IPS-15b (cell line): ENCODE results near the gene C1orf21.

Experiments
- H3K27me3 ChIP-seq: one replicate; pipeline ENCODE4 v1.6.1; 2013; ENCODE audit warnings: low read length; ENCODE audit not compliant: control insufficient read depth, insufficient read depth
- H3K36me3 ChIP-seq: one replicate; pipeline ENCODE4 v1.6.1; 2013; ENCODE audit warnings: low read length; ENCODE audit not compliant: control insufficient read depth, insufficient read depth
- H3K4me1 ChIP-seq: one replicate; pipeline ENCODE4 v1.6.1; 2013; ENCODE audit warnings: mild to moderate bottlenecking, low read length; ENCODE audit not compliant: control insufficient read depth, insufficient read depth
- H3K4me3 ChIP-seq: one replicate; pipeline ENCODE4 v1.5.1; 2013; ENCODE audit warnings: low read depth, low read length
- H3K9ac ChIP-seq: one replicate; pipeline ENCODE4 v1.6.1; 2013; ENCODE audit warnings: low read depth, mild to moderate bottlenecking, low read length
- H3K9me3 ChIP-seq: one replicate; pipeline ENCODE4 v1.6.1; 2013; ENCODE audit warnings: mild to moderate bottlenecking, low read length; ENCODE audit not compliant: control insufficient read depth, insufficient read depth

The C1orf21 gene

DNA sequence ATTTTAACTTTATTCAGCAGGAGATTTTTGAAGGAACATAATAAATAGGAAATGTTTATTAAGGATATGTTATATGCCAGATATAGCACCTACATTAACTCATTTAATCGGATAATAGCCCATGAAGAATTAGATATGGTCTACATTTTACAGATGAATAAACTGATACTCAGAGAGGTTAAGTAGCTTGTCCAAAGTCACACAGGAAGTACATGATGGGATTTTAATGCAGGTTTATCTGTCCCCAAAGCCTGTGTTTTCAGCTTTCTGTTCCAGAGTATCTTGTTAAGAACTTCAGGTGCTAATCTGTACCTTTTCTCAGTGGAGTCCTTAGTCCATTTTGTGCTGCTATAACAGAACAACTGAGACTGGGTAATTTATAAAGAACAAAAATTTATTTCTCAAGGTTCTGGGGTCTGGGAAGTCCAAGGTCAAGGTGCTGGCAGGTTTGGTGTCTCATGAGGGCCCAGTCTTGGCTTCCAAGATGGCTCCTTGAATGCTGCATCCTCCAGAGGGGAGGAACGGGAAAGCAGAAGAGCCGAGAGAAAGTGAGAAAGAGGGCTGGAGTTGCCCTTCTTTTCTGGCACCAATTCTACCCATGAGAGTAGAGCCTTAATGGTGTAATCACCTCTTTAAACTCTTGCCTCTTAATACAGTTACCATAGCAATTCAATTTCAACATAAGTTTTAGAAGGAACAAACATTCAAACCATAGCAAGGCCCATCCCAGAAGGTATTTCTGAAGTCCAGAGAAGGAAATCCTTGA lies 17.3 kb downstream of the C1orf21 start:
- H3K27me3 ChIP-seq: no peaks in the 10 kb centered on the region
- H3K4me3 ChIP-seq: no peak overlapping the region
- peaks cover 29% of the 10 kb centered on the region for H3K4me1 ChIP-seq
- H3K9me3 ChIP-seq: no peaks in the 10 kb centered on the region
- no peaks in the 10 kb centered on the region for H3K36me3 ChIP-seq
- no peak overlapping the region for H3K9ac ChIP-seq

GRCh38 chr1:184404727-184405027 lies 17.8 kb downstream of the C1orf21 start:
- Histone ChIP-seq H3K36me3 (no peaks in the 10 kb centered on the region), H3K9ac (no peak overlapping the region), H3K27me3 (no peaks in the 10 kb centered on the region), H3K4me1 (peaks cover 32% of the 10 kb centered on the region), H3K9me3 (no peaks in the 10 kb centered on the region), H3K4me3 (no peak overlapping the region)

DNA sequence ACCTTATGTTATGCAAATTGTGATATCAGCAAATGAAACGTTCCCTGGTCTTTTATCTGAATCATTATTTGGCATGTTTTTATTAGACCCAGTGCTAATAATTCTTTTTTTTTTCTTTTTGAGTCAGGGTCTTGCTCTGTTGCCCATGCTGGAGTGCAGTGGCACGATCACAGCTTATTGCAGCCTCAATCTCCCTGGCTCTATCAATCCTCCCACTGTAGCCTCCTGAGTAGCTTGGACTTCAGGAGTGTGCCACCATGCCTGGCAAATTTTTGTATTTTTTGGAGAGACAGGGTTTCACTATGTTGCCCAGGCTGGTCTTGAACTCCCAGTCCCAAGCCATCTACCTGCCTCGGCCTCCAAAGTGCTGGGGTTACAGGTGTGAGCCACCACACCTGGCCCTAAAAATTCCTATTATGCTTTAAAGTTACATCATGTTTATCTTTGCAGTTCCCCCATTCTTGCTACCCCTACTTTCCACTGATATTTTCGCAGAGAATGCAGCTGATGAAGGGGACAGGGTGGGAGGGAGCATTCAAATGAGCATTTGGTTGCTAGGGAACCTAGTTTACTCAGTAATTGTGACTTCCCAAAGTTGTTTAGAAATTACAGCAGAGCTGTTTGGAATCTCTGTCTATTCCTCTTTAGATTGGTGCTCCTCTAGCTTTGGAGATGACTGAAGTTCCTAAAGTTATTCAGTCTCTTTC lies 18.4 kb downstream of the C1orf21 start:
- no peaks in the 10 kb centered on the region for H3K9me3 ChIP-seq
- no peaks in the 10 kb centered on the region for H3K36me3 ChIP-seq
- H3K27me3 ChIP-seq: no peaks in the 10 kb centered on the region
- peaks cover 32% of the 10 kb centered on the region for H3K4me1 ChIP-seq
- no peak overlapping the region for H3K9ac ChIP-seq
- H3K4me3 ChIP-seq: no peak overlapping the region

DNA sequence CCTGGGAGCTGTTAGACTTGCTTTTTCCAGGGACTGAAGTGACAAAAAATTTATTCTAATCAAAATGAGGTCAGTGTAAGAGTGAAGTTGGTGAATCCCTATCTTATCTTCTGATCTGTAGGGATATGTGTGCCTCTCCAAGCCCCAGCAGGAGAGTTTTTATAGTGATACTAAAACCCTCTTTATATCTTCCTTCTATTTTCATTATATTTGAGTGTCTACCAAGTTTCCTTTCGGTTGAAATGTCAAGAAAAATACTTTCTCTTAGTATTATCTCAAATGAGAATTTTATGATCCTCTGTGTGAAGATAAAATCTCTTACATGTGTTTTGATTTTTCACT lies 18.9 kb downstream of the C1orf21 start:
- H3K4me1 ChIP-seq: peaks cover 32% of the 10 kb centered on the region
- no peaks in the 10 kb centered on the region for H3K9me3 ChIP-seq
- no peak overlapping the region for H3K9ac ChIP-seq
- H3K36me3 ChIP-seq: no peaks in the 10 kb centered on the region
- H3K27me3 ChIP-seq: no peaks in the 10 kb centered on the region
- H3K4me3 ChIP-seq: no peak overlapping the region

DNA sequence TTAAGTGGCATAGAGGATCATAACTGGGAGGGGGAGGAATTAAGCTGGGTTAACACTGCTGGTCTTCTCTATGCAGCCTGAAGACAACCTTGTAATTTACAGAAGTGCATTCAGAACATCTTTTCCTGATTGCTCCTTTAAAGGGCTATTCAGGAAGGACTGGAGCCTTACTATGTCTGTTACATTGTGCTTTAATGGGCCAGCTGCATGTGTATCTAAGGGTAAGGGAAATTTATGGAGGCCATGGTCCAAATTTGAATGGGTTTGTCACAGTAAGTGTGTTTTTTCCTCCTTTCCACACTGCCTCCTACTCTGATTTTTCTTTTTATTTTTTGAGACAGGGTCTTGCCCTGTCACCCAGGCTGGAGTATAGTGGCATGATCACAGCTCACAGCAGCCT lies 19.6 kb downstream of the C1orf21 start:
- Histone ChIP-seq H3K9ac (no peak overlapping the region), H3K4me3 (no peak overlapping the region), H3K4me1 (peaks cover 32% of the 10 kb centered on the region), H3K36me3 (no peaks in the 10 kb centered on the region), H3K9me3 (no peaks in the 10 kb centered on the region), H3K27me3 (no peaks in the 10 kb centered on the region)

GRCh38 chr1:184407816-184408510 lies 21.1 kb downstream of the C1orf21 start:
- Histone ChIP-seq H3K27me3 (no peaks in the 10 kb centered on the region), H3K4me1 (peaks cover 32% of the 10 kb centered on the region), H3K9me3 (no peaks in the 10 kb centered on the region), H3K9ac (no peak overlapping the region), H3K4me3 (no peak overlapping the region), H3K36me3 (no peaks in the 10 kb centered on the region)

- H3K9ac ChIP-seq: no peak overlapping the region
- H3K4me1 ChIP-seq: peaks cover 32% of the 10 kb centered on the region
- no peak overlapping the region for H3K4me3 ChIP-seq
- no peaks in the 10 kb centered on the region for H3K9me3 ChIP-seq
- H3K36me3 ChIP-seq: no peaks in the 10 kb centered on the region
- H3K27me3 ChIP-seq: no peaks in the 10 kb centered on the region
These were observed 21.8 kb downstream of the C1orf21 start for GRCh38 chr1:184408580-184408979.

DNA sequence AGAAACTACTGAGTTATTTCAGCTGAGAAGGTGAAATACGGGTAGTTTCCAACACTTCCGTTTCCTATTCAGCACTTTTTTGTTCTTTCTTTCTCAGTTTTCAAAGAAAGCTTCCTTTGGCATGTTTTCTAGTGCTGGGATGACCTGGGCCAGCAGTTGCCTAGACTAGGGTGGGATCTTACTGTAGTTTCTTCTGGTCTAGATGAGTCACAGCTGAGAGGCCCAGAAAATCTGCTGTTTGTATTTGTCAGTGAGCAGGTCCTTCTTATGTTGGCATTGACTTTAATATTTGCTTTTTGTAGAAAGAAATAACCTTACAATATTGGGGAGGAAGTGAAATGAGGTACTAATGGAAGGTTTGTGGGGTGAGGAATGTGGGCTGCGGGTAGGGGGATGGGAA lies 22.2 kb downstream of the C1orf21 start:
- H3K9ac ChIP-seq: no peak overlapping the region
- H3K36me3 ChIP-seq: no peaks in the 10 kb centered on the region
- H3K4me1 ChIP-seq: peaks cover 32% of the 10 kb centered on the region
- no peaks in the 10 kb centered on the region for H3K9me3 ChIP-seq
- no peak overlapping the region for H3K4me3 ChIP-seq
- H3K27me3 ChIP-seq: no peaks in the 10 kb centered on the region

DNA sequence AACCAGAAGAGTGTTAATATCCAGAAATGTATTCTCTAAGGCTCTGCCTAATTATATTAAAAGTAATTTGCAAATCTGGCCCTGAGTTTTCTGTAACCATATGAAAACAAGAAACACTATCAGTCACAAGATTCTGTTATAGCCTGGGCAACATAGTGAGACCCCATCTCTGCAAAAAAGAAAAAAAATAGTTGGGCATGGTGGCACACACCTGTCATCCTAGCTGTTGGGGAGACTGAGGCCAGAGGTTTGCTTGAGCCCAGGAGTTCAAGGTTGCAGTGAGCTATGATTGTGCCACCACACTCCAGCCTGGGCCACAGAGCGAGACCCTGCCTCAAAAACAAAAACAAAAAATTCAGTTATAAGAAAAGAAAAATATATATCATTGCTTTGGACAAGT lies 25.6 kb downstream of the C1orf21 start:
- Histone ChIP-seq H3K4me1 (peaks cover 29% of the 10 kb centered on the region), H3K9me3 (no peaks in the 10 kb centered on the region), H3K36me3 (no peaks in the 10 kb centered on the region)

GRCh38 chr1:184416481-184416880 lies 29.7 kb downstream of the C1orf21 start:
- Histone ChIP-seq H3K9me3 (no peaks in the 10 kb centered on the region), H3K36me3 (no peaks in the 10 kb centered on the region), H3K27me3 (no peaks in the 10 kb centered on the region), H3K9ac (no peak overlapping the region), H3K4me1 (peaks cover 15% of the 10 kb centered on the region), H3K4me3 (no peak overlapping the region)

More for the DNA sequence above, 25.6 kb downstream of the C1orf21 start:
- Histone ChIP-seq H3K9ac (no peak overlapping the region), H3K27me3 (no peaks in the 10 kb centered on the region), H3K4me3 (no peak overlapping the region)

DNA sequence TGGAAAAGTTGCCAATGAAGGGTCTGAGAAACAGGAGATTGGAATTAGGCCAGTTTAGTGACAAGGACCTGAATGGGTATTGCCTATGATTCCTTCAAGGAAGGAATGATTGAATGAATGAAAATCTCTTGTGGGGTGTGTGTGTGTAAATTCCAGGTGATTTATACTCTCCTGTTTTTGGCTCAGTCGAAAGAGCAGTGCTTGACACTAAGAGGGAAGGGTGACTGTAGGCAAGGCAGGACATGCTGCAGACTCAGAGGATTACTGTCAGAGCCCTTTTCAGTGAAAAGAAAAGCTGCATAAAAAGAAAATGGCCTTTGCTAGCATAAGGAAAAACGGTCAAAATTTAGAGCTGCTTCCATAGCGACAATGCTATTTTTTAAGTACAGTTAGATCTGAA lies 30.1 kb downstream of the C1orf21 start:
- Histone ChIP-seq H3K4me3 (no peak overlapping the region), H3K27me3 (no peaks in the 10 kb centered on the region), H3K4me1 (peaks cover 20% of the 10 kb centered on the region), H3K9ac (no peak overlapping the region), H3K36me3 (no peaks in the 10 kb centered on the region), H3K9me3 (no peaks in the 10 kb centered on the region)

- H3K27me3 ChIP-seq: no peaks in the 10 kb centered on the region
- H3K9me3 ChIP-seq: no peaks in the 10 kb centered on the region
- no peak overlapping the region for H3K9ac ChIP-seq
- no peak overlapping the region for H3K4me3 ChIP-seq
- H3K4me1 ChIP-seq: peaks cover 23% of the 10 kb centered on the region
- no peaks in the 10 kb centered on the region for H3K36me3 ChIP-seq
These were observed 31.1 kb downstream of the C1orf21 start for GRCh38 chr1:184417916-184418315.
